GM15510 (cell line): ENCODE measurements around the gene GRHL1.

Experiments
- POLR2A ChIP-seq: IDR thresholded peaks from 3 replicates; pipeline ENCODE4 v1.6.1; 2011; ENCODE audit warnings: borderline replicate concordance; ENCODE audit not compliant: insufficient read length; ENCODE audit errors: extremely low read depth

GRHL1 gene

DNA sequence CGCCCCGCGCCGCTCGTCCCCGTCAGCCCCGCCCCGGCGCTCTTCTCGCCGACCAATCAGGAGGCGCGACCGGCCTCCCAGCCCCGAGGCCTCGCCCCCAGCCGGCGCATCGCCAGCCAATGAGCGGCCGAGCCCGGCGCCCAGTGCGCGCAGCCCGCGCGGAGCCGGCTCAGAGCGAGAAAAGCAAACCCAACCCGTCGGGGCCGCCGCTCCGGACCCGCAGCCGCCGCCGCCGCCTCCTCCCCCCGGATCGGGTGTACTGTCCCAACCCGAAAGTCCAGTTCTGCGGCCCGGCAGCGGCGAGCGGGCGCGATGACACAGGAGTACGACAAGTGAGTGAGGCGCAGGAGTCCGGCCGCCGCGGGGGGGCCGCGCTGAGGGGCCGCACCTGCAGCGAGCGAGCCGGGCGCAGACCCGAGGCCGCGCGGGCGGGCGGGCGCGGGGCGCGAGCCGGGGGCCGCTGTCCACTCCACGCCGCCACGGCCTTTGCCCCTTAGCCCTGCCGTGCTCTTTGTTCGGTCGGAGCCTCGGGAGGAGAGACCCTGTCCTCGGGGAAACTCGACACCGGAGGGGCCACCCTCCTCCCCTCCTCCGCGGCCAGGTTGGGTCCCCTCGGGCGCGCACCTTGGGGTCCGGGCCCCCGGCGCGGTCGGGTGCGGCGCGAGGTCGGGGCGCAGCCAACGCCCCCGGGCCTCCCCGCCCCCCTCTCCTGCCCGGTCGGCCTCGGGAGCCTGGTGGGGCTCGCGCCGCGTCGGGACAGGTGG lies at the start of gene GRHL1:
TSS of gene GRHL1 (plus strand) at position 172 of the 764 bp plus-strand sequence. CDS start at position 313, 141 bp downstream.
- TF ChIP-seq POLR2A = no peak

- TF ChIP-seq POLR2A = no peak
Measured at GRCh38 chr2:9905413-9905812, 46.1 kb upstream of the GRHL1 start.

- TF ChIP-seq POLR2A = no peak
Measured at GRCh38 chr2:9907402-9907801, 44.1 kb upstream of the GRHL1 start.

- TF ChIP-seq POLR2A = no peak
Measured at GRCh38 chr2:9908639-9909038, 42.9 kb upstream of the GRHL1 start.

DNA sequence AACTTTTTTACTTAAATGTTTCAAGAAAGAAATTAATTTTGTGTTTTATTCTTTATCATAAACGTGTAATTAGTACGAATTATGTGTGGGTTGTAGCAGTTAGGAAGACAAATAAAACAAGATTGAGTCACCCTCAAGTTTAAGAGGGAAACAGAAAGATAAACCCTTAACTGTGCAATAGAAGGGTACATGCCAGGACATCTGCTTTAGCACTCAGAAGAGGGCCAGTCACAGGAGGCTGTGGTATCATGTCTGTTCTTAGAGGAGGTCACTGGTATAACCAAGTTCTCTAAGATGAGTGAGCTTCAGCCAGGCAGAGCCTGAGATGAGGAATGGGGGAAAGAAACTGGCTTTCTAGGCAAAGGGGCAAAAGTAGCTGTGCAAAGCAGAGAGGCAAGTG lies 42.4 kb upstream of the GRHL1 start:
- no peak for TF ChIP-seq POLR2A

DNA sequence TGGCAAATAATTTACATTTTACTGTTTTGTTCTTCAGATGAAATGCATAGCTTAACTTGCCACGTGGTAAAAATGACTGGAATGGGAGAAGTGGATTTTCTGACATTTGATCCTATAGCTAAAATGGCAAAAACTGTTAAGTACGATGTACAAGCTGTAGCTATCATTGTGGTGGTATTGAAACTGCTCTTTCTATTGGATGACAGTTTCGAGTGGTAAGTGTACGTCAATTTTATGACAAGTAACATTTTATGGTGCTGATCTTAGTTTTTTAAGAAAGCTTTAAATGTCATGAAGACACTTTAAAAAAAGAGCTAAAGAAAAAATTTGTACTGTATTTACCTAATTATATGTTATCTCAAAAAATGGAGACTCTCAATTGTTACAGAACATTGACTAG lies 40.8 kb upstream of the GRHL1 start:
- no peak for TF ChIP-seq POLR2A

GRCh38 chr2:9912468-9912867 lies 39.0 kb upstream of the GRHL1 start:
- no peak for TF ChIP-seq POLR2A

GRCh38 chr2:9914384-9915065 lies 37.0 kb upstream of the GRHL1 start:
- TF ChIP-seq POLR2A = no peak

DNA sequence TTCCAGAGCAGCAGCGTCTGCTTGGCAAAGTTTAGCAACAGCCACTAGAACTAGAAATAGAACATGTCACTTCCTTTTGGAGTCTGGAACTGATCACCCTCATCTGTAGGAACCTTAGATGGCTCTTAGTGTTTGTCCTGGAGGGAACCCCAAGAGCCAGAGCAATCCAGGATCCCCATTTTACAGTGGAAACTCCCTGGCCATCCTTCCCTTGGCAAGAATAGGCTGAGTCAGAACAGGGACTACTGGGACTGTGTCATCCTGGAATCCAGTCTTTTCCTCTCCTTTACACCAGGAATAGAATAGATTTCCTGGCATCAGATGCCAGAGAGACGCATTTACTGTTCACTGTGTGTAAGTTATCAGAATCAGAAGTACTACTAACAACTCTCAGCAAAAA lies 33.2 kb upstream of the GRHL1 start:
- TF ChIP-seq POLR2A = no peak

DNA sequence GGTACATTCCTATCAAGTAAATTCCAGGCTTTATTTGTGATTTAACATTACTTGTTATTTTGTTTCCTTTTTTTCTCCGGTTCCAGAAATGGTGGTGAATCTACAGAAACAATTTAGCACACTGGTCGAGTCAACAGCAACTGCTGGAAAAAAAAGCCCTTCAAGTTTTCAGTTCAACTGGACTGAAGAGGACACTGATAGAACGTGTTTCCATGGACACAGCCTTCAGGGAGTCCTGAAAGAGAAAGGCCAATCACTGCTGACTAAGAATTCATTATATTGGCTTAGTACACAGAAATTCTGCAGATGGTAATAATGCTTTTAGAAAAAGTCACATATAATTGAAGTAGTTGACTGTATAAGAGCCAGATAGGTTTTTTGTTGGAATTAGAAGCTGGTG lies 32.0 kb upstream of the GRHL1 start:
- no peak for TF ChIP-seq POLR2A

GRCh38 chr2:9937258-9937657 lies 14.2 kb upstream of the GRHL1 start:
- no peak for TF ChIP-seq POLR2A

DNA sequence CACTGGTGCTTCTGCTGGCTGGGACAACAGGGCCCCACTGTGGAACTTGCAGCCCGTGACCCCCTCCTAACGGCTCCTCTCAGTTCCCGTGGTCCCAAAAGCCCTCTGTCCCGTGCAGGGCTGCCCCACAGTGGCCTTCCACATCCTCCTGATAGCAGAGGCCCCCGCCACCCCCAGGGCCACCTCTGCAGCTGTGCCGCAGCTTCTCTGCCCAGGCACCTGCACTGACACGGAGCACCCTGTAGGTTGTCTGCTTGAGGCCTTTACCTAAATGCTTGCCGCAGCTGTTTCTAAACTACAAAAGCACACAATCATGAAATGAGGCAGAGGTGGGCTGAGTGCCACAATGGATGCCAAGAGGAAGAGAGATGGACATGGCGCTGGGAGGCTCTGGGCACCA lies 13.5 kb upstream of the GRHL1 start:
- TF ChIP-seq POLR2A = no peak

DNA sequence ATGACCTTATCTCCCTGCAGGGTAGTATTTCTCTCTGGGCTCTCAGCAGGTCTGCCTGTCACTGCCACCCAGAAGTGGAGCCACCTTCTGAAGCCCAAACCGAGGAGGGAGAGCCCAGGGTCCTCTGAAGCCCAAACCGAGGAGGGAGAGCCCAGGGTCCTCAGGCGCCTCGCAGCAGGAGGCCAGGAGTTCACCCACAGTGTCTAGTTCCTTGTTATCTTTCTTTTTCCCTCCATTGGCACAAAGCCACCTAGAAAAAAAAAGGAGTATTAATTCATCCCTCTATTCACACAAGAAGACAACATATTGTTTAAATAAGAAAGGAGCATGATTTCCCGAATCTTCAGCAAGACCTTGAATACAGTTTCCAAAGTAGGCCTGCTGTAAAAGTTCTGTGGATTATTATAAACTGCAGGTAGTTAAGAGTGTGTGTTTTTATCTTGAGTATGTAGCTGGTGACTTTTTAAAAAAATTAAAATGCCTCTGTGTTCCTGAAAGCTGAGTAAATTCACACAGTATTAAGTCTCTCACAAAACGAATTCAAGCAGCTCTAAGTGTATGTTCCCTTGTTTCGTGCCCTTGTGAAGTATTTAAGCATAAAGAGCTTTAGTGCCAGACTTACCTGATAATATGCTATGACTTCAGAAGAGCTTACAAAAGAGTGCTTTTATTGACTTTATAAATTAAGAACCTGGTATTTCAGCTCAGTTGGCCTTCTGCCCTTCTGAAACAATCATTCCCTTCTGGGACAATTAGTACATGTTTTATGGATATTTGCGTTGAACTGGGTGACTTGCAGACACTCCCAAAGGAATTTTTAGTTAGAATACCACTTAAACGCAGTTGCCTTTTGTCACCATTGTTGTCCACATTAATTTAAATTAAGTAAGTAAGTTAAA lies 11.7 kb upstream of the GRHL1 start:
- no peak for TF ChIP-seq POLR2A

- TF ChIP-seq POLR2A = no peak
Measured at GRCh38 chr2:9941196-9941995, 10.1 kb upstream of the GRHL1 start.
